GM21526 (cell line): ENCODE results near the gene RRM2.

ENCODE experiments used
- ATAC-seq: cut with Tn5 transposase; IDR thresholded peaks from one replicate; pipeline ENCODE4 v1.9.1; 2021; ENCODE audit warnings: moderate library complexity; ENCODE audit not compliant: unreplicated experiment, low FRiP score

The RRM2 gene

DNA sequence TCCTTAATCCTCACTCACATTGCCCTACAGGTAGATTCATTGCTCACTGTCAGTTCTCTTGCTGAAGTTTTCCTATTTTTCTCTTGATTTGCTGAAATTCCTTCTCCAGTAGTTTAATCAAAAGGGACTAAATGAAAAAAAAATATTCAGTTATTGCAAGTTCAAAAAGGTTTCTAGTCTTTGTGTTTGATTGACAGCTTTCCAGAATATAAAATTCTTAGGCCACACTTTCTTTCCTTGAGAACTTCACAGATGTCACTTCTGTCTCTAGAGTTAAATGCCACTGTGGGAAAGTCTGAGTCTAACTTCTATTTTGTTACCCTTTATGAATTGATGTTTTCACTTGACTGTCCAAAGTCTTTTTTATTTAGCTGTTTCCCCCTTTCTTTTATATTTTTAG, 25.7 kb downstream of the RRM2 start:
- ATAC-seq: no peak

DNA sequence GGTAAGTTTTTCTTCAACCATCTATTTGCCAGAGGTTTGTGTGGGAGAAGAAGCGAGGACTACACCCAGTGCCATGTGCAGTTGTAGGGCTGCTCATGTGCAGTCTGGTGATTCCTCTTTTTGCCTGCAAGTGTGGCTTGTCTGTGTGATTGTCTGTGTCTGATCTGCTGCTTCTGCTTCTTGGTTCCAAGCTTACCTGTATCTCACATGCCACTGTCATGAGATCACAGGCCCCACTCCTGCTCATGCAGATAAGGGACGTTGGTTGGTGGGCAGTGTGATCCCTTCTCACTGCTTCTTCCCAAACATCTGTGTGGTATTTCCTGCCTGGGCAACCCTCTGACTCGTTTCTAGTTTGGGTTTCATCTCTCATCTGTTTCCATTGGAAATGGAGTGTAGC, 27.1 kb downstream of the RRM2 start:
- ATAC-seq: no peak

DNA sequence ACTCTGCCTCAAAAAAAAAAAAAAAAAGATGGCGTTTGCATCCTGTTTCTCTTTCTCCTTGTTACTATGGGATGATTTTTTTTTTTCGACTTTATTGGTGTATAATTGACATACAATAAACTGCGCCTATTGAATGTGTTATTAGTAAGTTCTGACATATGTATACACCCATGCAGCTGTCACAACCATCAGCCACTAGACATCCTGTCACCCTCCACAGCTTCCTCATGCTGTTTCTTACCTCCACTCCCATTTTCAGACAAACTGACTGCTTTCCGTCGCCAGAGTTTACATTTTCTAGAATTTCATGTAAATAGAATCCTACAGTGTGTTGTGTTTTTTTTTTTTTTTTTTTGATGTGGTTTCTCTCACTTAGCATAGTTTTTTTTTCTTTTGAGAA, 27.9 kb downstream of the RRM2 start:
- no peak for ATAC-seq

DNA sequence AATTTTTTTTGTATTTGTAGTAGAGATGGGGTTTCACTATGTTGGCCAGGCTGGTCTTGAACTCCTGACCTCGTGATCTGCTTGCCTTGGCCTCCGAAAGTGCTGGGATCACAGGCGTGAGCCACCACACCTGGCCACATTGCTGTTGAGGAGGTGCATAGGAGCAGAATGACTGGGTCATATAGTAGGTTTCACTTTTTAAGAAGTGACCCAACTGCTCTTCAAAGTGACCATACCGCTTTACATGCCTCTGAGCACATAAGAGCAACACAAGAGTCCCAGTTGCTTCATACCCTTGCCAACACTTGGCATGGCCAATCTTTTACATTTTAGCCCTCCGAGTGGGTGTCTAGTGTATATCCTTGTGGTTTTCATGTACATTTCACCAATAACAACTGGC, 28.9 kb downstream of the RRM2 start:
- no peak for ATAC-seq

DNA sequence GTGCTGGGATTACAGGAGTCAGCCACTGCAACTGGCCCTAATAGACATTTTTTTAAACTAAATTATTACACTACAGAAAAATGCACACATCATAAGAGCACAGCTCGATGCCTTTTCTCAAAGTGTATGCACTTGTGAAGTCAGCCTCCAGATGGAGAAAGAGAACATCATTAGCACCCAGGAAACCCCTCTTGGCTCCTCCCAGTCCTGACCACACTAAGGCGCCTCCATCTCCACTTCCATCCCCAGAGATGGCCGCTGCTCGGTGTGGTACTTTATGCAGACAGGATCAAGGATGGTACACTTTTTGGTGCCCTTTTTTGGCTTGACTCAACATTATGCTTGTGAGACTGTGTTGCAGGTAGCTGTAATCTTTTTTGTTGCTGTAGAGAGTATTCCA, 34.8 kb downstream of the RRM2 start:
- ATAC-seq: no peak

- ATAC-seq: no peak
These were observed 36.1 kb downstream of the RRM2 start for GRCh38 chr2:10158681-10159080.

DNA sequence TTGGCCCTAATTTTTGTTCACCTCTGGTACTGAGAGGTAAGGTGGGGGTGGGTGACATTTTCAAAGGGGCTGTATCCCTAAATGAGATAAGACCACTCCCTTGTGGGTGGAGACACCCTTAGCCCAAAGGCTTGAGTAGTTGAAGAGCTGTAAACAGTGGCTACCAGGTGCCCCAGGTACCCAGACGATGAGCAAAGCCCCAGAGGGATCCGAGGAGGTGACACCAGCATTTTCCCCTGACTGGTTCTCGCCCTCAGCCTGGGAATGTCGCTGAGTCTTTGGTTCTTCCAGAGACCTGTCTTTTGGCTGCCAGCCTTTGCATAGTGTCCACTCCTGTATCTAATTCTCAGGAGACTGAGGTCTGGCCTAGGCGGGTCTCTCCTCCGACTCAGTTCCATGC, 36.5 kb downstream of the RRM2 start:
- ATAC-seq: no peak

DNA sequence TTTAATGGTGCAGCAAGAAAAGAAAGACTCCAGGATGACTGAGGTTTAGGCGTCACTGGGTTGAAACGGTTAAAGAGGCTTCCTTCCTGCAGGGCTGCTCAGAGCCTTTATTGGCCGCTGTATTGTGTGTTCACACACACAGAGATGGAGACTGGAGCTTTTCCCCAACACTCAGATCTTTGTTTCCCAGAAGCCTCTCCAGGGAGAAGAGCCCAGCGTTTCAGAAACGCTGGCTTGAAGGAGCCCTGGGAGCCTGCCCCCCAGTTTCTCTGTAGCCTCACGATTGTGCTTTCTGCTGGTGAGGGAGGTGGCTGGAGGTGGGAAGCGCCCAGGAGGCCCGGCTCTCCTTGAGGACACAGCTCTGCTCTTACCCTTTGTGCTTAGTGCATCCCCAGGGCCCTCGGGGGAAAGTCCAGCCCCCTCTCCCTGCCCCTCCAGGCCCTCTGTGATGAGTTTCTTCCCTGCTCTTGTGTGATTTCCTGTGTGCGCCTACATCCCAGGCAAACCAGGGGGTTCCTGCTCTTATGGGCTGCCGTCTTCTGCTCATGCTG, 37.1 kb downstream of the RRM2 start:
- ATAC-seq: no peak

GRCh38 chr2:10160203-10160955, 37.8 kb downstream of the RRM2 start:
- no peak for ATAC-seq

- no peak for ATAC-seq
These were observed 38.8 kb downstream of the RRM2 start for GRCh38 chr2:10161206-10161931.

DNA sequence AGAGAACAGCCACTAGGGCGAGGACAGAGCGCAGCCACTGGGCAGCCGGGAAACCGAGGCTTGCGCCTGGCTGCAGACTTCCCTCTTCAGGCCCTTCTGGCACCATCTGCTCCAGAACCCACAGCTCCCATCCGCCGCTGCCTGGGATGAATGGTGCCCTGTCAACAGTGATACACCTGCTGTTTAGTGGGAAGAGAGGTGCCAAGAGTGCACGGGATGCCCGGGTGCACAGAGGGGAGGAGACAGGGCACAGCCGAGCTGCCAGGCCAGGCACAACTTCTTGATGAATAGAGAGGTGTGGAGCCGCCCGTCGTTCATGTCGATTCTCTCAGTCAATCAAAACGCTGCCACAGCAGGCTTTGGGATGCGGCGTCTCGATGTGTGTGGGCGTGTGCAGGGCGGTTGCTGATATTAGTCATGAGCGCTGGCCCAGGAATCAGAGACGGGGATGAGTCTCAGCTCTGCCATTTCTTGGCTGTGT, 39.5 kb downstream of the RRM2 start:
- ATAC-seq: no peak

- ATAC-seq: no peak
These were observed 40.3 kb downstream of the RRM2 start for GRCh38 chr2:10162586-10163497.

- ATAC-seq: no peak
These were observed 41.3 kb downstream of the RRM2 start for GRCh38 chr2:10163498-10164486.

GRCh38 chr2:10164601-10165000, 42.1 kb downstream of the RRM2 start:
- no peak for ATAC-seq

- ATAC-seq: no peak
These were observed 42.7 kb downstream of the RRM2 start for GRCh38 chr2:10165282-10165681.

DNA sequence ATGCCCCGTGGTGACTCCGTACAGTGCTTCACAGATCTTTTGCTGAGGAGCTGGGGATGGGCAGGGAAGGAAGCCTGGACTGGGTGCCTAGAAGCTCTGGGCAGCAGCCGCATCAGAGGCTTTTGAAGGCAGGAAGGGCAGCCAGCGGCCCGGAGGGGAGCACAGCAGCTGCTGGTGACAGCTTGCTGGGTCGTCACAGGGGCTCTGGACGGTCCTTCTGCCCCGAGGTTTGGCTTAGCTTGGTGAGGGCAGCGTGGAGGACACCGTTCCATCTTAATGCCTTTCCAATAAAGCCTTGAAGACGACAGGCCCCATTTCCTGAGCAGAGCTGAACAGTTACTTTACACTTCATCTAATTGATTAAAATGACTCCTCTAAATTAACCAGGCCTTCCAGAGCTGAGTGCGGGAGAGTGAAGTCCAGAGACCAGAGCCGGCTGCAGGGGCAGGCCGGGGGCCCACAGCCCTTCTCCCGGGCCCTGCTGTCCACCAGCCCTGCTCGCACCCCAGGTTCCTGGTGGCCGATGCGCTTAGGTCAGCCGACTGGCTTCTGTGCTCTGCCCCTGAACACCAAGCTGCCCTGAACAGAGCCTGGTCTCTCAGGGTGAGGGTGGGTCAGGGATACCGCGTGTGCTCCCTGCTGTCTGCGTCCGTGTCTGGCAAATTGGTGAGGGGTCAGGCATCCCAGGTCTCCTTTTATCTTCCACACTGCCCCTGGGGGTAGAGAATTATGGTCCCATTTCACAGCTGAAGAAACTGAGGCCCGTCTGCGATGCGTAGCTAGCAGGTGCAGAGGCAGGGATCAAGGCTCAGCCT, 43.5 kb downstream of the RRM2 start:
- ATAC-seq: no peak

- no peak for ATAC-seq
These were observed 44.2 kb downstream of the RRM2 start for GRCh38 chr2:10166676-10167292.

GRCh38 chr2:10167316-10167715, 44.8 kb downstream of the RRM2 start:
- no peak for ATAC-seq
